ENCODE measurements around the gene MICAL3. TPM values are rescaled to one million over a fixed set of nuclear protein-coding genes. Genes with fewer than 3 reads are reported as not detected.
A peak's percentile ranks its signal among the peaks of the same experiment; 100 is the strongest.

The MICAL3 gene
- total RNA-seq, 1 experiment from 2014 or later, result 47.1 TPM

GRCh38 chr22:17772958-17773605 lies 251.3 kb downstream of the MICAL3 start (continued):
- TF ChIP-seq TCF7L2 (IDR thresholded peaks at IDR 0.05; ENCODE audit: low read depth, low read length), result no peak

- intact Hi-C loops (cut with micrococcal nuclease; ENCODE audit: unreplicated experiment), result no loop called here
- H3K36me3 ChIP-seq (ENCODE audit: control insufficient read depth, insufficient read depth, low read length), result no peaks in the 10 kb centered on the region
- H3K27ac ChIP-seq (ENCODE audit: low read length), result peak overlapping the region; percentile 56
- no peak for DNase-seq (ENCODE audit: low read depth, low spot score)
- H3K4me3 ChIP-seq (ENCODE audit: low read depth in 2 of 2, low read length in 2 of 2), result peak overlapping the region; percentile 60 to 66
- no peaks in the 10 kb centered on the region for H3K27me3 ChIP-seq (ENCODE audit: control insufficient read depth, insufficient read depth, low read length)
- TF ChIP-seq POLR2AphosphoS5 (IDR thresholded peaks at IDR 0.05; ENCODE audit: low read depth, low read length), result no peak
- TF ChIP-seq CTCF (IDR thresholded peaks at IDR 0.05), result no peak
- no peak for TF ChIP-seq TCF7L2 (IDR thresholded peaks at IDR 0.05; ENCODE audit: low read depth, low read length)
- TF ChIP-seq REST (IDR thresholded peaks at IDR 0.05; ENCODE audit: insufficient read depth in 1 of 2, low read depth in 2 of 2, low read length in 1 of 2), result no peak
- no peak for TF ChIP-seq SIN3A (IDR thresholded peaks at IDR 0.05; ENCODE audit: borderline replicate concordance, insufficient read depth, low read depth, low read length)
- BruUV-seq (replicated peaks), result TSS peak; percentile 69
- ATAC-seq, result no peak
- POLR2A ChIA-PET, result interaction anchor here (0.7 kb wide), 1 partner anchor 147 kb away, joined by 12 read pairs; no protein-coding TSS in a partner anchor
- H3K9me3 ChIP-seq (ENCODE audit: control insufficient read depth, insufficient read depth, low read depth, low read length), result no peaks in the 10 kb centered on the region
- peaks cover 31% of the 10 kb centered on the region for H3K4me1 ChIP-seq (ENCODE audit: control insufficient read depth, insufficient read depth, low read length)
- CTCF ChIA-PET, result interaction anchor here (1.1 kb wide), 2 partner anchors 13 to 27 kb away, joined by 3 to 6 read pairs; no protein-coding TSS in a partner anchor
- in situ Hi-C loops (cut with HindIII; ENCODE audit: low pct_unique_long_range_greater_than_20kb, low sequenced_read_pairs), result no loop called here
Measured at GRCh38 chr22:17772249-17772957, 252.0 kb downstream of the MICAL3 start.

- CTCF ChIA-PET, result no interaction called here
- in situ Hi-C loops (cut with HindIII; ENCODE audit: low pct_unique_long_range_greater_than_20kb, low sequenced_read_pairs), result no loop called here
- no peak for TF ChIP-seq CTCF (IDR thresholded peaks at IDR 0.05)
- no peak for TF ChIP-seq REST (IDR thresholded peaks at IDR 0.05; ENCODE audit: insufficient read depth in 1 of 2, low read depth in 2 of 2, low read length in 1 of 2)
- TF ChIP-seq SIN3A (IDR thresholded peaks at IDR 0.05; ENCODE audit: borderline replicate concordance, insufficient read depth, low read depth, low read length), result no peak
- no peak for TF ChIP-seq POLR2AphosphoS5 (IDR thresholded peaks at IDR 0.05; ENCODE audit: low read depth, low read length)
- TF ChIP-seq TCF7L2 (IDR thresholded peaks at IDR 0.05; ENCODE audit: low read depth, low read length), result no peak
Measured at GRCh38 chr22:17770180-17771077, 253.9 kb downstream of the MICAL3 start.

More at GRCh38 chr22:17770180-17771077, 253.9 kb downstream of the MICAL3 start:
- H3K27ac ChIP-seq (ENCODE audit: low read length), result no peak overlapping the region
- ATAC-seq (no peak), DNase-seq (ENCODE audit: low read depth, low spot score) (no peak)
- POLR2A ChIA-PET, result no interaction called here
- H3K27me3 ChIP-seq (ENCODE audit: control insufficient read depth, insufficient read depth, low read length), result no peaks in the 10 kb centered on the region
- H3K4me1 ChIP-seq (ENCODE audit: control insufficient read depth, insufficient read depth, low read length), result peaks cover 23% of the 10 kb centered on the region
- no peaks in the 10 kb centered on the region for H3K9me3 ChIP-seq (ENCODE audit: control insufficient read depth, insufficient read depth, low read depth, low read length)
- intact Hi-C loops (cut with micrococcal nuclease; ENCODE audit: unreplicated experiment), result no loop called here
- no peak overlapping the region for H3K4me3 ChIP-seq (ENCODE audit: low read depth in 2 of 2, low read length in 2 of 2)
- no TSS peak for BruUV-seq (replicated peaks)
- no peaks in the 10 kb centered on the region for H3K36me3 ChIP-seq (ENCODE audit: control insufficient read depth, insufficient read depth, low read length)

Data from Panc1 (cell line).